ENCODE results near the gene PLA2G12B.

The PLA2G12B gene

GRCh38 chr10:72943498-72944234 is 10.9 kb downstream of the PLA2G12B start:
- in situ Hi-C loops (cut with HindIII; ENCODE audit: low sequenced_read_pairs): no loop called here
- TF ChIP-seq CTCF (IDR thresholded peaks at IDR 0.05; ENCODE audit: low read depth, low read length): no peak

DNA sequence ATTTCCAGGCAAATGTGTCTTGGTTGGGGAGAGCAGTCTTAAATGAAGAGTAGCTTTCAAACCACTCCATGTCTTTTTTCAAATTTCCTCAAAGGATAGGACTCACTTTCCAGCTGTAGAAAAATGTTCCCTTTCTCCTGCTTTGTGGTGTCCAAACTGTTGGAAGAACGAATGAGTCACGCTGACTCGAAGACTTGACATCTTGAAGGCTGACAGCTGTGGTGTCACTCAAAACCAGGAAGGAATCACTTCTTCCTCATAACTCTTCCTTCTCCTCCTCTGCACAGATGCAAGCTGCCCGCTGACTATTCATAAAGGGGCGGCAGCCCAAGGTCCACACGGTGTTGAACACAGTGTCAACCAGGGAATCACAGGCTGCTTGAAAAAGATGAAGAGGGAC is 19.2 kb downstream of the PLA2G12B start:
- no peak for TF ChIP-seq CTCF (IDR thresholded peaks at IDR 0.05; ENCODE audit: low read depth, low read length)
- in situ Hi-C loops (cut with HindIII; ENCODE audit: low sequenced_read_pairs): no loop called here
- DNase-seq (ENCODE audit: low read depth, low spot score): no peak
- H3K4me3 ChIP-seq (ENCODE audit: low read depth, low read length): no peak overlapping the region

More at GRCh38 chr10:72943498-72944234, 10.9 kb downstream of the PLA2G12B start:
- DNase-seq (ENCODE audit: low read depth, low spot score): no peak
- no peak overlapping the region for H3K4me3 ChIP-seq (ENCODE audit: low read depth, low read length)

DNA sequence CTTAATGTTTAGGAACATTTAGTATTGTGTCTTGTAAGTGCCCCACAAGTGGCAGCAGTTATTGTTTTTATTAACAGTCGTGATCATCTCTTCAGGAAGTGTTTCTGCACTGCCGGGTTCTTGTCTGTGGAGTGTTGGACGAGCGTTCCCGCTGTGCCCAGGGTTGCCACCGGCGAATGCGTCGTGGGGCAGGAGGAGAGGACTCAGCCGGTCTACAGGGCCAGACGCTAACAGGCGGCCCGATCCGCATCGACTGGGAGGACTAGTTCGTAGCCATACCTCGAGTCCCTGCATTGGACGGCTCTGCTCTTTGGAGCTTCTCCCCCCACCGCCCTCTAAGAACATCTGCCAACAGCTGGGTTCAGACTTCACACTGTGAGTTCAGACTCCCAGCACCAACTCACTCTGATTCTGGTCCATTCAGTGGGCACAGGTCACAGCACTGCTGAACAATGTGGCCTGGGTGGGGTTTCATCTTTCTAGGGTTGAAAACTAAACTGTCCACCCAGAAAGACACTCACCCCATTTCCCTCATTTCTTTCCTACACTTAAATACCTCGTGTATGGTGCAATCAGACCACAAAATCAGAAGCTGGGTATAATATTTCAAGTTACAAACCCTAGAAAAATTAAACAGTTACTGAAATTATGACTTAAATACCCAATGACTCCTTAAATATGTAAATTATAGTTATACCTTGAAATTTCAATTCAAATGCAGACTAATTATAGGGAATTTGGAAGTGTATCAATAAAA is 22.2 kb downstream of the PLA2G12B start:
- in situ Hi-C loops (cut with HindIII; ENCODE audit: low sequenced_read_pairs): no loop called here
- H3K4me3 ChIP-seq (ENCODE audit: low read depth, low read length): no peak overlapping the region
- no peak for TF ChIP-seq CTCF (IDR thresholded peaks at IDR 0.05; ENCODE audit: low read depth, low read length)
- no peak for DNase-seq (ENCODE audit: low read depth, low spot score)

DNA sequence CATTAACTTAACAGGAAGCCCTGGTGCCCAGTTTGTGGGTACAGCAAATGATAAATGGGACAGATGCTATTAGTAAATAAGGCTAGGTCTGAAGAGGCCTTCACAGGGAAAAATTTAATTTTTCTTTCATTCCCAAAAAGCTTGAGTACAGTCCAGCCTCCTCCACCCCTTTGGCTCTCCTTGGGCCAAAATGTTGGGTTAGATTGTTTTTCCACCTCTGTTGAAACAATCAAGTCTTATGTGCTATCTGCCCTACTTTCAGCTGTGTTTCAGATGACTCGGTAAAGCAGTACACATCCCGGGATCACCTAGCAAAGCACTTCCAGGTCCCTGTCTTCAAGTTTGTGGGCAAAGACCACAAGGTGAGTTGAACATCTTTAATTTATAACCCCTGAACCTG is 24.3 kb downstream of the PLA2G12B start:
- no peak for DNase-seq (ENCODE audit: low read depth, low spot score)
- no peak for TF ChIP-seq CTCF (IDR thresholded peaks at IDR 0.05; ENCODE audit: low read depth, low read length)
- in situ Hi-C loops (cut with HindIII; ENCODE audit: low sequenced_read_pairs): no loop called here
- no peak overlapping the region for H3K4me3 ChIP-seq (ENCODE audit: low read depth, low read length)

- no peak for DNase-seq (ENCODE audit: low read depth, low spot score)
- in situ Hi-C loops (cut with HindIII; ENCODE audit: low sequenced_read_pairs): no loop called here
- TF ChIP-seq CTCF (IDR thresholded peaks at IDR 0.05; ENCODE audit: low read depth, low read length): no peak
- H3K4me3 ChIP-seq (ENCODE audit: low read depth, low read length): no peak overlapping the region
Observed at GRCh38 chr10:72928798-72929197, 25.8 kb downstream of the PLA2G12B start.

DNA sequence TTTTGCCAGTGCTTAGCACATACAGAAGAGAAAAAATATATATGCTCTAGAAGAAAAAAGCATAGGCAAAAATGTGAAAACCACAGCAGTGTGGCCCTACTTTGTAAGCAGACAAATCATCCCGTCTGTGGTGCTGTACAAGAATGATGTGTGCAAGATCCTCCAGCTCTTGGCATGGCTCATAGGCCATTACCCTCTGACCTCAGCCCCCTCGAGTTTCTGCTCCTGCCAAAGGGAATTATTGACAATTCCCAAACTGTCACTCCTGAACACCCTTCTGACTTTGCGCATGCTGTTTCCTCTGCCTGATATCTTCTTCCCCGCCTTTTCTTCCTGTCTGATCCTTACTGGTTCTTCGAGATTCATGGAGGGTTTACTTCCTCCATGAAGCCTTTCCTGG is 27.1 kb downstream of the PLA2G12B start:
- DNase-seq (ENCODE audit: low read depth, low spot score): no peak
- no peak for TF ChIP-seq CTCF (IDR thresholded peaks at IDR 0.05; ENCODE audit: low read depth, low read length)
- no peak overlapping the region for H3K4me3 ChIP-seq (ENCODE audit: low read depth, low read length)
- in situ Hi-C loops (cut with HindIII; ENCODE audit: low sequenced_read_pairs): no loop called here
